ENCODE data around the gene TMEM126B.
A peak's percentile ranks its signal among the peaks of the same experiment; 100 is the strongest.
"Not testable (repeated sequence)": the region's sequence is repeated elsewhere in the genome, so short reads cannot be mapped to it uniquely, and the experiment has no call there.

TMEM126B gene

GRCh38 chr11:85663080-85663752 lies 34.8 kb downstream of the TMEM126B start:
- no peak for TF ChIP-seq CTCF (conservative IDR thresholded peaks at IDR 0.05; ENCODE audit: low read length)
- no peak for DNase-seq (ENCODE audit: low read depth)
- peak overlapping the region; percentile 78 for H3K4me3 ChIP-seq (ENCODE audit: low read length)

- peak; percentile 49 for TF ChIP-seq CTCF (conservative IDR thresholded peaks at IDR 0.05; ENCODE audit: low read length)
- H3K4me3 ChIP-seq (ENCODE audit: low read length): peak overlapping the region; percentile 78
- peak; percentile 61 for DNase-seq (ENCODE audit: low read depth)
Measured at GRCh38 chr11:85663753-85664614, 35.6 kb downstream of the TMEM126B start.

- peak within 1 kb of the TSS; percentile 78 for H3K4me3 ChIP-seq (ENCODE audit: low read length)
- TF ChIP-seq CTCF (conservative IDR thresholded peaks at IDR 0.05; ENCODE audit: low read length): no peak
- DNase-seq (ENCODE audit: low read depth): peak; percentile 93
Measured at GRCh38 chr11:85664615-85665481, 36.5 kb downstream of the TMEM126B start, which contains the start of gene CREBZF. Gene CREBZF, minus strand, starts transcription at chr11:85665129. Its CDS starts 254 bp downstream, at chr11:85664875.

GRCh38 chr11:85665733-85666132 lies 37.3 kb downstream of the TMEM126B start:
- no peak for TF ChIP-seq CTCF (conservative IDR thresholded peaks at IDR 0.05; ENCODE audit: low read length)
- H3K4me3 ChIP-seq (ENCODE audit: low read length): no peak overlapping the region
- no peak for DNase-seq (ENCODE audit: low read depth)

- TF ChIP-seq CTCF (conservative IDR thresholded peaks at IDR 0.05; ENCODE audit: low read length): no peak
- H3K4me3 ChIP-seq (ENCODE audit: low read length): no peak overlapping the region
- no peak for DNase-seq (ENCODE audit: low read depth)
Measured at GRCh38 chr11:85666687-85667086, 38.3 kb downstream of the TMEM126B start.

- no peak overlapping the region for H3K4me3 ChIP-seq (ENCODE audit: low read length)
- DNase-seq (ENCODE audit: low read depth): no peak
- TF ChIP-seq CTCF (conservative IDR thresholded peaks at IDR 0.05; ENCODE audit: low read length): no peak
Measured at GRCh38 chr11:85668157-85668556, 39.8 kb downstream of the TMEM126B start.

GRCh38 chr11:85670949-85671663 lies 42.7 kb downstream of the TMEM126B start:
- H3K4me3 ChIP-seq (ENCODE audit: low read length); DNase-seq (ENCODE audit: low read depth): not testable (repeated sequence)
